Breast epithelium (tissue), 3 donors: ENCODE measurements around the gene SH2D3C.

Experiments
- POLR2A ChIP-seq: fragments of 450-650 bp; IDR thresholded peaks from one replicate; pipeline ENCODE4 v1.6.1; 2016; ENCODE audit warnings: antibody characterized with exemption, mild to moderate bottlenecking, moderate library complexity
- TF ChIP-seq, protein P1 (sequence below), 3 donors: fragments of 450-650 bp; IDR thresholded peaks; one replicate each; pipeline ENCODE4 v1.5.1; 2016 to 2017; ENCODE audit warnings: antibody characterized with exemption in 3 of 3, mild to moderate bottlenecking in 3 of 3, moderate library complexity in 3 of 3

DNA sequence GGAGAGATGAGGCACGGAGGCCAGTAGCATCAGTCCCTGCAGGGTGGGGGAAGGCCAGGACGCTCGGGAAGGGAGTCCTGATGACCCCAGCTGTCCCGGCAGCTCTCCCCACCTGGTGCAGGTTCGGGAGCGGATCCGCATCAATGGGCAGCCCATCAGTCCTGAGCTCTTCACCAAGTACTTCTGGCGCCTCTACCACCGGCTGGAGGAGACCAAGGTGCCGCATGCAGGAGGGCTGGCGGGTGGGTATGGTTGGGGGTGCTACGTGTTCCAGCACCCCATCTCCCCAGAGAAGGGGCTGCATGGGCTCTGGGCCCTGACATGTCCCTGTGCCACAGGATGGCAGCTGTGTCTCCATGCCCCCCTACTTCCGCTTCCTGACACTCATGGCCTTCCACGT, 28.4 kb upstream of the SH2D3C start:
- TF ChIP-seq POLR2A = no peak
- TF ChIP-seq, protein P1, sequence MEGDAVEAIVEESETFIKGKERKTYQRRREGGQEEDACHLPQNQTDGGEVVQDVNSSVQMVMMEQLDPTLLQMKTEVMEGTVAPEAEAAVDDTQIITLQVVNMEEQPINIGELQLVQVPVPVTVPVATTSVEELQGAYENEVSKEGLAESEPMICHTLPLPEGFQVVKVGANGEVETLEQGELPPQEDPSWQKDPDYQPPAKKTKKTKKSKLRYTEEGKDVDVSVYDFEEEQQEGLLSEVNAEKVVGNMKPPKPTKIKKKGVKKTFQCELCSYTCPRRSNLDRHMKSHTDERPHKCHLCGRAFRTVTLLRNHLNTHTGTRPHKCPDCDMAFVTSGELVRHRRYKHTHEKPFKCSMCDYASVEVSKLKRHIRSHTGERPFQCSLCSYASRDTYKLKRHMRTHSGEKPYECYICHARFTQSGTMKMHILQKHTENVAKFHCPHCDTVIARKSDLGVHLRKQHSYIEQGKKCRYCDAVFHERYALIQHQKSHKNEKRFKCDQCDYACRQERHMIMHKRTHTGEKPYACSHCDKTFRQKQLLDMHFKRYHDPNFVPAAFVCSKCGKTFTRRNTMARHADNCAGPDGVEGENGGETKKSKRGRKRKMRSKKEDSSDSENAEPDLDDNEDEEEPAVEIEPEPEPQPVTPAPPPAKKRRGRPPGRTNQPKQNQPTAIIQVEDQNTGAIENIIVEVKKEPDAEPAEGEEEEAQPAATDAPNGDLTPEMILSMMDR (IDR thresholded peaks at IDR 0.05) = no peak
